ENCODE measurements around the gene ZNF132.
"Not testable (repeated sequence)": the region's sequence is repeated elsewhere in the genome, so short reads cannot be mapped to it uniquely, and the experiment has no call there.

Gene ZNF132

GRCh38 chr19:58466760-58467589 lies 27.0 kb upstream of the ZNF132 start, which contains the start of gene ZNF324:
TSS of gene ZNF324 (plus strand) at chr19:58467080. CDS start at chr19:58469186, 2,106 bp downstream.
- DNase-seq (ENCODE audit: low spot score): peak; percentile 98

DNA sequence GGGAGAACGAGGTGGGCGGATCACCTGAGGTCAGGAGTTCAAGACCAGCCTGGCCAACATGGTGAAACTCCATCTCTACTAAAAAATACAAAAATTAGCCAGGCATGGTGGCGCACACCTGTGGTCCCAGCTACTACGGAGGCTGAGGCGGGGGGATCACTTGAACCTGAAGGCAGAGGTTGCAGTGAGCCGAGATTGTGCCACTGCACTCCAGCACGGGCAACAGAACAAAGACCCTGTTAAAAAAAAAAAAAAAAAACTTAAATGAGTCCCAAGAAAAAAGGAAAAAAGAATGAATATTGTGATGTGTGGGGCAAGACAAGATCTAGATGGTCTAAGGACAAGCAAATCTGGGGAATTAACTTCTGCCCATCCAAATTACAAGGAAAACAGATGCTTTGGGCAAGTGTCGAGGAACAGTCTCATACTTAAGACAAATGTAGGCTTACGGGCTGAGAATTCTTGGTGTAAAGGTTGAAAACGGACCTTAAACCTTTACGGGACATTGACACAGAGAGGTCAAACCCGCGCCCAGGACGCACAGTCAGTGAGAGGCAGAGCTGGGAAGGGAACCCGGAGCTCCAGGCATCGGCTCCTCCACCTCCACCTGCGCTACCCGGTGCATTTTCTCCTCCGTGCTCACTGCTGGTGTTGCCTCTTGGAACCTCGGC lies 26.3 kb upstream of the ZNF132 start:
- no peak for DNase-seq (ENCODE audit: low spot score)

DNA sequence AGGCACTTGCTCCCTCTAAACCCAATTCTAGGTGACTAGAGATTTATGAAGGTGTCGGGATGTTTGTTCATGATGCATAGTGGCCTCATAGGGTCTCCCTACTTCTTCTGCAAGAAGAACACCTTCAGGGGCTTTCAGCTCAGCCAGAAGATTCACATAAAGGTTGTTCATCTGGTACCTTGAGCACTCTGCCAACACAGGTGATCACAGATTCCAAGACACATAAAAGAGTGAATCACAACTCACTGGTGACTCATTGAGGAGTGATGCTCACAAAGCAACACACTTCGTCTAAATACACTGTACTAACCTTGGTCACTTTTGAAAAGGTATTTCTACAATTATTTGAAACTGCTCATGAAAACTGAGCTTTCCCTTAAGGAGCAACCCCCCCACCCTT lies 20.1 kb upstream of the ZNF132 start:
- DNase-seq (ENCODE audit: low spot score): no peak

- DNase-seq (ENCODE audit: low spot score): no peak
Observed at GRCh38 chr19:58456111-58456510, 16.2 kb upstream of the ZNF132 start.

- no peak for DNase-seq (ENCODE audit: low spot score)
Observed at GRCh38 chr19:58455306-58455705, 15.4 kb upstream of the ZNF132 start.

DNA sequence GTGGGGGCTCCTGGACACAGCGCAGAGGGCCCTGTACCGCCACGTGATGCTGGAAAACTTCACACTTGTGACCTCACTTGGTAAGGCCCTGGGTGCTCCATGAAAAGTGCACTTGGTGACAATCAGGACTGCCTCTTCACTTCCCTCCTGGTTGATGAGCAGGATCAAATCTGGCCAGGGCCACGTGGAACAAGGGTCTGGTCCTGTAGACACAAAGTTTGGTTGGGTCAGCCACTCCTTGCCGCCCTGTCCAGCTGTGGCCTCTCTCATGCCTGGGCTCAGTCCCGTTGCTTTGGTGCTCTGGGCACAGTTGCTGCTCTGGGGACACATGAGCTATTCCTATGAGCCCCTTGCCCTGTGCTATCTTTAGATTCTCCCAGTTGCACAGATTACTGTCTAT lies 13.8 kb upstream of the ZNF132 start:
- DNase-seq (ENCODE audit: low spot score): no peak

GRCh38 chr19:58451358-58452101 lies 11.6 kb upstream of the ZNF132 start, which contains the start of gene ZNF324B:
TSS of gene ZNF324B (plus strand) at chr19:58451622. CDS start at chr19:58453702, 2,080 bp downstream.
- DNase-seq (ENCODE audit: low spot score): peak; percentile 97

DNA sequence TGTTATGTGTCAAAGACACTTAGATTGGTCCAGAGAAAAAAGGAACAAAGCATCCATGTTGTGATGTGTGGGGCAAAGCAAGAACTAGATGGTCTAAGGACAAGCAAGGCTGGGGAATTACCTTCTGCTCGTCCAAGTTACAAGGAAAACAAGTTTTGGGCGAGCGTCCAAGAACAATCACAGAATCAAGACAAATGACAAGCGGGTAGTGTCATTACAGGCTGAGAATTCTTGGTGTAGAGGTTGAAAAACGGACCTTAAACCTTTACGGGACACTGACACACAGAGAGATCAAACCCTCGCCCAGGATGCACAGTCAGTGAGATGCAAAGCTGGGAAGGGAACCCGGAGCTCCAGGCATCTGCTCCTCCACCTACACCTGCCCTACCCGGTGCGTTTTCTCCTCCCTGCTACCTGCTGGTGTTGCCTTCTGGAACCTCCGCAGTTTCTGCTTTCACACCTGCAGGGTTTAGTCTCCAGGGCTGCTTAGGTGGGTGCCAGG lies 11.0 kb upstream of the ZNF132 start:
- DNase-seq (ENCODE audit: low spot score): no peak

DNA sequence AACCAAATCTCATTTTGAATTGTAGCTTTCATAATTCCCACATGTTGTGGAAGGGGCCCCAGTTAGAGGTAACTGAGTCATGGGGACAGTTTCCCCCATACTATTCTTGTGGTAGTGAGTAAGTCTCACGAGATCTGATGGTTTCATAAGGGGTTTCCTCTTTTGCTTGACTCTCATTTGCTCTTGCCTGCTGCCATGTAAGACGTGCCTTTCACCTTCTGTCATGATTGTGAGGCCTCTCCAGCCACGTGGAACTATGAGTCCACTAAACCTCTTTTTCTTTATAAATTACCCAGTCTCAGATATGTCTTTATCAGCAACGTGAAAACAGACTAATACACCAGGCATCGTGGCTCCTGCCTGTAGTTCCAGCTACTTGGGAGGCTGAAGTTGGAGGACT lies 10.0 kb upstream of the ZNF132 start:
- DNase-seq (ENCODE audit: low spot score): not testable (repeated sequence)

- DNase-seq (ENCODE audit: low spot score): not testable (repeated sequence)
Observed at GRCh38 chr19:58448860-58449259, 8.9 kb upstream of the ZNF132 start.

DNA sequence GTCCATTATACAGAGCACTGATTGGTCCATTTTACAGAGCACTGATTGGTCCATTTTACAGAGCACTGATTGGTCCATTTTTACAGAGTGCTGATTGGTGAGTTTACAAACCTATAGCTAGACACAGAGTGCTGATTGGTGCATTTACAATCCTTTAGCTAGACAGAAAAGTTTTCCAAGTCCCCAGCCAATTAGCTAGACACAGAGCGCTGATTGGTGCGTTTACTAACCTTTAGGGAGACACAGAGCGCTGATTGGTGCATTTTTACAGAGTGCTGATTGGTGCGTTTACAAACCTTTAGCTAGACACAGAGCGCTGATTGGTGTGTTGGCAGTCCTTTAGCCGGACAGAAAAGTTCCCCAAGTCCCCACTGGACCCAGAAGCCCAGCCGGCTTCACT lies 3.0 kb upstream of the ZNF132 start:
- DNase-seq (ENCODE audit: low spot score): not testable (repeated sequence)

DNA sequence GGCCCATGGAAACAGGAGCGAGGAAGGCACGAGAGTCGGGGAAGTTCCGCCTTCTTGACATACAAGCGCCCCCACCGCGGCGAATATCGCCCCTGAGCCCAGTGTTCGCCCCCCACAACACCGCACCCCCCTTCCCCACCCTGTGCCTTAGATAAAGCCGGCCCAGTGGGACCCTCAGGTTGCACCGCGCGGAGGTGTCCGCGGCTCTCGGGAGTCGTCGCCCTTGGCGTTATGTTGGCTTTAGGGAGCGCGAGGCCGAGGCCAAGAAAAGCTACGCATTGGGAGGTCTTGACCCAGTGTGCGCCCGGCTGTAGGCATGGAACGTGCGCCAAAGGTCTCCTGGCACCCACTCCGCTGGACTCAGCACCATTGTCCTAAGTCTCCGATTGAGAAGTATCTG lies 603 bp upstream of the ZNF132 start:
- DNase-seq (ENCODE audit: low spot score): no peak

DNA sequence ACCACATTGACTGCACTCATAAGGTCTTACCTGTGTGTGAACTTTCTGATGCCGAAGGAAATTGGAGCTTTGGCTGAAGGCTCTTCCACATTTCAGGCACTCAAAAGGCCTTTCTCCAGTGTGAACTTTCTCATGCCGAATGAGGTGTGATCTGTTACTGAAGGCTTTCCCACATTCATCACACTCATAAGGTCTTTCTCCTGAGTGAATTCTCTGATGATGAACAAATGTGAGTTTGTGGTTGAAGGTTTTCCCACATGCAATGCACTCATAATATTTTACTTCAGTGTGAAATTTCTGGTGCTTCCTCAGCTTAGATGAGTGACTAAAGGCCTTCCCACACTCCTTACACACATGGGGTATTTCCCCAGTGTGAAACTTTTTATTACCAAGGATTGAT lies 5.7 kb downstream of the ZNF132 start:
- no peak for DNase-seq (ENCODE audit: low spot score)

GRCh38 chr19:58429745-58430144 lies 10.2 kb downstream of the ZNF132 start:
- DNase-seq (ENCODE audit: low spot score): no peak

- DNase-seq (ENCODE audit: low spot score): no peak
Observed at GRCh38 chr19:58428617-58429016, 11.3 kb downstream of the ZNF132 start.

DNA sequence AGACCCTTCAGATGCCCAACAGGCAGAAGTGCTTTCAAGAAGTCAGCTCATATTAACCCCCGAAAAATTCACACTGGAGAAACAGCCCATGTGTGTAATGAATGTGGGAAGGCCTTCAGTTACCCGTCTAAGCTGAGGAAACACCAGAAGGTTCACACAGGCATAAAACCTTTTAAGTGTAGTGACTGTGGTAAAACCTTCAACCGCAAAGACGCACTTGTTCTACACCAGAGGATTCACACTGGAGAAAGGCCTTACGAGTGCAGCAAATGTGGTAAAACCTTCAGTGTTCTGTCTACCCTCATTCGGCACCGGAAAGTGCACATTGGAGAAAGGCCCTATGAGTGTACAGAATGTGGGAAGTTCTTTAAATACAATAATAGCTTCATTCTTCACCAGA lies 22.9 kb downstream of the ZNF132 start:
- no peak for DNase-seq (ENCODE audit: low spot score)

GRCh38 chr19:58416604-58417003 lies 23.3 kb downstream of the ZNF132 start:
- no peak for DNase-seq (ENCODE audit: low spot score)

GRCh38 chr19:58409010-58409790 lies 30.8 kb downstream of the ZNF132 start:
- no peak for DNase-seq (ENCODE audit: low spot score)

DNA sequence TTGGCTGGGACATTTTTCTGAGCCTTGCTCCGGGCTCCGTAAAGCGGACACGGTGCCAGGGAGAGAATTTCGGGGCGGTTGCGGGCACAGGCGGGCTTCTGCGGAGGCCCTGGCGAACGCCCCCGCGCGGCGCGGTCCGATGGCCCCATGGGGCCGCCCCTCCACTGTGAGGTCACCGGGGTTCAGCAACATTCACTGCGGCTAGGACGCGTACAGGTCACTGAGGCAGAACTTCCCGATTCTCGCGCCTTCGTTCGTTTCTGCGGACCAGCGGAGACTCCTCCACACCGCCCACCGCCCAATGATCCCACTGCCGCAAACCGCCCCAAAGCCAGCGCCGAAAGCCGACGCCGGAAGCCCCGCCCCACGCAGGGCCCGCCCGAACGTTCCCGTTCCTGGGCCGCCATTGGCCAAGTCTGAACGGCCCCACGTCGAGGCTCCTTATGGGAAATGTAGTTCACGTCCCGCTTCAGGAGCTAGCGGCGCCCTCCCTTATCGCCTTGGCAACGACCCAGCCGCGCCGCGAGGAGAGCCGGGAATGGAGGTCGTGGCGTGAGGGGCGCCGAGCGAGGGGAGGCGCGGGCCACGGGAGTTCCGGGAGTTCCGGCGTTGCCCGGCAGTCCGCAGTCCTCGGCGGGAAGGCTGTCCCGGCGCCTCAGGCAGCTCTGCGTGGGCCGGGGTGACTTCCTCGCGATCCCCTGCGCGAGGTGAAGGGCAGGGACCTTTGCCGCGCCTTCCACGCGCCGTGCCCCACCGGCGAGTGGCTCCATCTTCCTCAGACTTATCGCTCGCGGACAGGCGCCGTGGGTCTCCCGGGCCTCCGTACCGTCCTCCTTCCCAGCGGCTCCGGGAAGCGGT lies 31.6 kb downstream of the ZNF132 start, which contains the start of gene ZNF584:
TSS of gene ZNF584 (plus strand) at position 498 of the 858 bp plus-strand sequence. CDS start 499 bp downstream, outside the sequence.
- peak; percentile 97 for DNase-seq (ENCODE audit: low spot score)

DNA sequence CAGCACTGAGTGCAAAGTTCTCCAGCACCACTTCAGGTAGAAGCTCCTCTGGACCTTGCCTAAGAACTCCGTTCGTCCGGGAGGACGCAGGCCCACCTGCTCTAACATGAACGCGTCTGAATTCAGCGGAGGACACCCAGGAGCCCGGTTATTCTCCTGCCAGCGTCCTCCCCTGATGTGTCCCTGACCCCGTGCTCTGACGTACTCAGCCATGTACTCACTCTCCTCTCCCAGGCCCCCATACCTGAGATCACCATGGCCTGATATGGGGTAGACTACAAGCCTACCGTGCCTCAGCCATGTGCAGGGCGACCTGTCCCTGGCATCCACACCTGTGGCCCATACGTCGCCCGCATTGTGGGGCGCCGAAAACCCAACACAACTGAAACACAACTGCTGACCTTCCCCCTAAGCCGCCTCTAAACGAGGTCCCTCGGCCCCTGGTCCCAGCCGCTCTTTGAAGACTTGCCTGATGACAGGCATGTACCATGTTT lies 32.2 kb downstream of the ZNF132 start:
- no peak for DNase-seq (ENCODE audit: low spot score)

Measured in activated CD4-positive, alpha-beta T cell treated with anti-CD3 and anti-CD28 coated beads, Interleukin-2, Interleukin-4, amounts not matched to agents 100 ng/mL and 50 ng/mL, durations not matched to agents 16 hours and 8 hours (primary cell).